BJ (cell line): ENCODE measurements around the gene GLYR1. TPM values are rescaled to one million over a fixed set of nuclear protein-coding genes. Genes with fewer than 3 reads are reported as not detected.

ENCODE experiments used
- CTCF ChIA-PET: fragments of 350-600 bp; formaldehyde crosslinking; extraction: SDS; loops from one replicate; lab custom pipeline; 2021; ENCODE audit warnings: antibody characterized with exemption, inconsistent platforms; lab: Yijun Ruan, JAX
- POLR2A ChIA-PET: fragments of 300-600 bp; sonication (Branson Sonifier 250); formaldehyde crosslinking; extraction: SDS; loops from one replicate; lab custom pipeline; 2021; ENCODE audit warnings: antibody characterized with exemption; lab: Charles Lee
- DNase-seq: peaks from one replicate; pipeline ENCODE4 v3.0.0-alpha.2; 2011; ENCODE audit warnings: low read depth
- H3K27me3 ChIP-seq: 2 replicates; pipeline ENCODE4 v1.6.0; 2011; ENCODE audit warnings: low read length; ENCODE audit not compliant: control insufficient read depth, insufficient read depth
- H3K36me3 ChIP-seq: 2 replicates; pipeline ENCODE4 v1.5.1; 2011; ENCODE audit warnings: low read length; ENCODE audit not compliant: control insufficient read depth, insufficient read depth
- H3K4me3 ChIP-seq: 2 replicates; pipeline ENCODE4 v1.5.1; 2011; ENCODE audit warnings: low read depth, mild to moderate bottlenecking, control low read depth, low read length
- CTCF ChIP-seq: IDR thresholded peaks from 2 replicates; pipeline ENCODE4 v1.5.1; 2011; ENCODE audit warnings: low read depth, mild to moderate bottlenecking, control low read depth, inconsistent platforms, low read length, moderate library complexity; ENCODE audit not compliant: insufficient read depth
- polyA plus RNA-seq: library from polyadenylated mRNA; depleted of rRNA; stranded (reverse); fragments of >200 nt; gene quantifications from 2 replicates; pipeline ENCODE4 v1.2.3, GENCODE V29; 2011

Gene GLYR1
- polyA plus RNA-seq, 1 experiment = 41.6 TPM

GRCh38 chr16:4811242-4811641, 35.8 kb downstream of the GLYR1 start:
- no peak for DNase-seq
- ChIA-PET POLR2A (no interaction called here), CTCF (interaction anchor here (1.3 kb wide), 1 partner anchor 16 kb away, joined by 3 read pairs; no protein-coding TSS in a partner anchor)
- peaks cover 26% of the 10 kb centered on the region for H3K36me3 ChIP-seq
- H3K4me3 ChIP-seq = no peak overlapping the region
- no peak for TF ChIP-seq CTCF
- H3K27me3 ChIP-seq = no peaks in the 10 kb centered on the region

- peaks cover 13% of the 10 kb centered on the region for H3K36me3 ChIP-seq
- H3K4me3 ChIP-seq = no peak overlapping the region
- DNase-seq = no peak
- H3K27me3 ChIP-seq = no peaks in the 10 kb centered on the region
- TF ChIP-seq CTCF = no peak
- CTCF ChIA-PET = no interaction called here
- POLR2A ChIA-PET = no interaction called here
Observed at GRCh38 chr16:4806280-4806679, 40.8 kb downstream of the GLYR1 start.

GRCh38 chr16:4805231-4805630, 41.9 kb downstream of the GLYR1 start:
- H3K36me3 ChIP-seq = peaks cover 12% of the 10 kb centered on the region
- DNase-seq = no peak
- TF ChIP-seq CTCF = no peak
- H3K27me3 ChIP-seq = no peaks in the 10 kb centered on the region
- POLR2A ChIA-PET = no interaction called here
- CTCF ChIA-PET = no interaction called here
- H3K4me3 ChIP-seq = no peak overlapping the region

- CTCF ChIA-PET = interaction anchor here (1.3 kb wide), 1 partner anchor 35 kb away, joined by 3 read pairs; no protein-coding TSS in a partner anchor
- H3K27me3 ChIP-seq = no peaks in the 10 kb centered on the region
- POLR2A ChIA-PET = interaction anchor here (1.0 kb wide), 1 partner anchor 68 kb away, joined by 3 read pairs; no protein-coding TSS in a partner anchor
- peaks cover 12% of the 10 kb centered on the region for H3K36me3 ChIP-seq
- DNase-seq = no peak
- no peak overlapping the region for H3K4me3 ChIP-seq
- no peak for TF ChIP-seq CTCF
Observed at GRCh38 chr16:4803898-4804762, 43.0 kb downstream of the GLYR1 start.

GRCh38 chr16:4803401-4803844, 43.7 kb downstream of the GLYR1 start:
- no peaks in the 10 kb centered on the region for H3K27me3 ChIP-seq
- no peak for DNase-seq
- no peak for TF ChIP-seq CTCF
- H3K4me3 ChIP-seq = no peak overlapping the region; the same call in 1 of the 2 replicates
- H3K36me3 ChIP-seq = peaks cover 12% of the 10 kb centered on the region
- ChIA-PET CTCF (interaction anchor here (0.7 to 1.3 kb wide), 3 partner anchors 20 to 153 kb away, joined by 3 read pairs; no protein-coding TSS in a partner anchor), POLR2A (interaction anchor here (0.6 to 1.0 kb wide), 2 partner anchors 67 to 147 kb away, joined by 3 read pairs; no protein-coding TSS in a partner anchor)
